ENCODE data around the gene OXCT1.

- no peak for TF ChIP-seq POLR2A (IDR thresholded peaks at IDR 0.05)
- no peak for TF ChIP-seq CTCF (IDR thresholded peaks at IDR 0.05)
Observed at GRCh38 chr5:41772785-41773442, 97.3 kb downstream of the OXCT1 start.
